GM23338 (cell line): ENCODE results near the gene KLF2. TPM values are rescaled to one million over a fixed set of nuclear protein-coding genes. Genes with fewer than 3 reads are reported as not detected.

Experiments used
- ATAC-seq: fragments of 200-7000 bp; cut with Tn5 transposase; 3 replicates; pipeline ENCODE4 v1.9.1; 2020
- DNase-seq: peaks from one replicate; pipeline ENCODE4 v3.0.0-alpha.2; 2015; ENCODE audit warnings: low spot score
- H2AFZ ChIP-seq: fragments of 200-600 bp; sonication (generic); 2 replicates; pipeline ENCODE4 v1.8.0; 2016; ENCODE audit warnings: antibody characterized with exemption, mild to moderate bottlenecking, moderate library complexity
- H3F3A ChIP-seq: fragments of 200-600 bp; sonication (generic); replicated peaks from 2 replicates; pipeline ENCODE4 v1.8.0; 2017; ENCODE audit warnings: antibody characterized with exemption, mixed run types, low read depth
- H3K27ac ChIP-seq: fragments of 200-600 bp; sonication (generic); 2 replicates; pipeline ENCODE4 v1.6.1; 2016; ENCODE audit warnings: low read depth
- H3K27me3 ChIP-seq: fragments of 200-600 bp; sonication (generic); 2 replicates; pipeline ENCODE4 v1.8.0; 2016; ENCODE audit warnings: mild to moderate bottlenecking, mixed run types, moderate library complexity; ENCODE audit not compliant: insufficient read depth
- H3K36me3 ChIP-seq: fragments of 200-600 bp; sonication (generic); 2 replicates; pipeline ENCODE4 v1.8.0; 2016; ENCODE audit warnings: mild to moderate bottlenecking; ENCODE audit not compliant: insufficient read depth
- H3K4me1 ChIP-seq: fragments of 200-600 bp; sonication (generic); 2 replicates; pipeline ENCODE4 v1.8.0; 2016; ENCODE audit warnings: mild to moderate bottlenecking, moderate library complexity; ENCODE audit not compliant: insufficient read depth
- H3K4me2 ChIP-seq: fragments of 200-600 bp; sonication (generic); 2 replicates; pipeline ENCODE4 v1.7.1; 2017; ENCODE audit warnings: mixed run types
- H3K4me3 ChIP-seq: fragments of 200-600 bp; sonication (generic); 2 replicates; pipeline ENCODE4 v1.6.1; 2016; ENCODE audit warnings: mixed run types
- H3K79me2 ChIP-seq: fragments of 200-600 bp; sonication (generic); replicated peaks from 2 replicates; pipeline ENCODE4 v1.8.0; 2017; ENCODE audit warnings: mild to moderate bottlenecking; ENCODE audit not compliant: insufficient read depth
- H3K9me2 ChIP-seq: fragments of 200-600 bp; sonication (generic); 2 replicates; pipeline ENCODE4 v1.8.0; 2017; ENCODE audit not compliant: insufficient read depth
- H4K20me1 ChIP-seq: fragments of 200-600 bp; sonication (generic); replicated peaks from 2 replicates; pipeline ENCODE4 v1.8.0; 2017; ENCODE audit warnings: mild to moderate bottlenecking; ENCODE audit not compliant: insufficient read depth
- H3K27ac Mint-ChIP-seq: 2 replicates; pipeline ENCODE4 v1.8.0; 2020; ENCODE audit warnings: inconsistent platforms, mild to moderate bottlenecking, moderate library complexity, mixed read lengths
- H3K27me3 Mint-ChIP-seq: 3 replicates; pipeline ENCODE4 v1.8.0; 2022; ENCODE audit warnings: low read depth, mild to moderate bottlenecking, moderate library complexity, mixed read lengths, inconsistent platforms; ENCODE audit not compliant: insufficient read depth, poor library complexity
- H3K36me3 Mint-ChIP-seq: 3 replicates; pipeline ENCODE4 v1.8.0; 2021; ENCODE audit warnings: low read depth, mild to moderate bottlenecking, inconsistent platforms, moderate library complexity, mixed read lengths
- H3K4me1 Mint-ChIP-seq: 3 replicates; pipeline ENCODE4 v1.8.0; 2020; ENCODE audit warnings: mild to moderate bottlenecking, inconsistent platforms, mixed read lengths
- H3K4me3 Mint-ChIP-seq: 3 replicates; pipeline ENCODE4 v1.8.0; 2021; ENCODE audit warnings: moderate library complexity, mild to moderate bottlenecking, inconsistent platforms, mixed read lengths
- H3K9me3 Mint-ChIP-seq: 3 replicates; pipeline ENCODE4 v1.8.0; 2020; ENCODE audit warnings: moderate library complexity, mild to moderate bottlenecking, inconsistent platforms, mixed read lengths
- EZH2 ChIP-seq: fragments of 200-600 bp; sonication (generic); IDR thresholded peaks from one replicate; pipeline ENCODE4 v1.8.0; 2017; ENCODE audit warnings: antibody characterized with exemption, mild to moderate bottlenecking, low read depth; ENCODE audit not compliant: unreplicated experiment
- EZH2phosphoT487 ChIP-seq: fragments of 200-600 bp; sonication (generic); IDR thresholded peaks from one replicate; pipeline ENCODE4 v1.8.1; 2018; ENCODE audit warnings: antibody characterized with exemption; ENCODE audit not compliant: unreplicated experiment
- POLR2AphosphoS5 ChIP-seq: IDR thresholded peaks from 2 replicates; pipeline ENCODE4 v1.6.1; 2016; ENCODE audit warnings: antibody characterized with exemption, low read depth
- STAT1 ChIP-seq: IDR thresholded peaks from one replicate; pipeline ENCODE4 v1.6.1; 2016; ENCODE audit warnings: antibody characterized with exemption; ENCODE audit not compliant: unreplicated experiment
- ZNF331 ChIP-seq: fragments of 250-450 bp; sonication (Bioruptor Pico); IDR thresholded peaks from 2 replicates; pipeline ENCODE4 v1.5.0; 2020; ENCODE audit warnings: low read depth, mild to moderate bottlenecking, moderate library complexity
- ZNF462 ChIP-seq: fragments of 250-450 bp; sonication (Bioruptor Pico); IDR thresholded peaks from 2 replicates; pipeline ENCODE4 v1.5.0; 2020; ENCODE audit warnings: mild to moderate bottlenecking, moderate library complexity
- polyA plus RNA-seq: library from polyadenylated mRNA; unstranded; fragments of >200 nt; fragmentation: Nextera tagmentation; extraction: Ambion mirVana; gene quantifications from 2 replicates; pipeline ENCODE4 v1.2.1, GENCODE V29; 2016
- total RNA-seq: library from RNA; depleted of rRNA; stranded (reverse); fragments of >200 nt; shearing (Covaris generic); gene quantifications from 2 replicates; pipeline ENCODE4 v1.2.3, GENCODE V29; 2014

Gene KLF2
- total and polyA plus RNA-seq, 2 experiments from 2014 or later, result 0.90 TPM; not detected in 1

- H3F3A ChIP-seq, result no peaks in the 10 kb centered on the region
- Mint-ChIP-seq H3K4me3 (no peak overlapping the region), H3K27me3 (peaks cover 5% of the 10 kb centered on the region), H3K36me3 (no peaks in the 10 kb centered on the region), H3K27ac (no peak overlapping the region), H3K9me3 (peaks cover 3% of the 10 kb centered on the region; the same call in 1 of the 3 replicates), H3K4me1 (peaks cover 6% of the 10 kb centered on the region; the same call in 2 of the 3 replicates)
- H3K36me3 ChIP-seq, result no peaks in the 10 kb centered on the region
- no peaks in the 10 kb centered on the region for H4K20me1 ChIP-seq
- no peak overlapping the region for H3K4me2 ChIP-seq
- H2AFZ ChIP-seq, result no peak overlapping the region
- TF ChIP-seq ZNF462 (CRISPR knock-in tag) (no peak), EZH2phosphoT487 (no peak), POLR2AphosphoS5 (no peak), EZH2 (no peak), STAT1 (no peak), ZNF331 (CRISPR knock-in tag) (no peak)
- H3K27me3 ChIP-seq, result no peaks in the 10 kb centered on the region
- DNase-seq, result no peak
- no peak overlapping the region for H3K27ac ChIP-seq
- no peak for ATAC-seq
- H3K79me2 ChIP-seq, result no peaks in the 10 kb centered on the region
- H3K9me2 ChIP-seq, result no peaks in the 10 kb centered on the region
- H3K4me3 ChIP-seq, result no peak overlapping the region
- H3K4me1 ChIP-seq, result 0 out of 2 replicates have a peak, but pooled peaks cover 3% of the 10 kb centered on the region
These were observed 27.9 kb upstream of the KLF2 start for GRCh38 chr19:16296713-16297112.
